NOMO-1 treated with dmso at 0.1 percent for 144 hours (cell line): Measurements from ENCODE around the gene GCLM.
"Not testable (repeated sequence)": the region's sequence is repeated elsewhere in the genome, so short reads cannot be mapped to it uniquely, and the experiment has no call there.

ENCODE experiments used
- DNase-seq: peaks from one replicate; lab custom pipeline; 2025; ENCODE audit not compliant: unreplicated experiment; lab: John Stamatoyannopoulos, UW

Gene GCLM

GRCh38 chr1:93909146-93910050 lies at the start of gene GCLM:
TSS of gene GCLM (minus strand) at chr1:93909430. CDS start at chr1:93909163, 267 bp downstream.
- peak; percentile 91 for DNase-seq

GRCh38 chr1:93958726-93959100 lies 49.5 kb upstream of the GCLM start:
- DNase-seq: no peak

GRCh38 chr1:93958032-93958725 lies 48.9 kb upstream of the GCLM start:
- no peak for DNase-seq

- DNase-seq: no peak
These were observed 46.5 kb upstream of the GCLM start for GRCh38 chr1:93955765-93956164.

GRCh38 chr1:93947002-93947686 lies 37.9 kb upstream of the GCLM start:
- DNase-seq: not testable (repeated sequence)

GRCh38 chr1:93938461-93939145 lies 29.4 kb upstream of the GCLM start:
- no peak for DNase-seq

GRCh38 chr1:93937997-93938396 lies 28.8 kb upstream of the GCLM start:
- DNase-seq: no peak

GRCh38 chr1:93925206-93925605 lies 16.0 kb upstream of the GCLM start:
- DNase-seq: no peak

- DNase-seq: no peak
These were observed 10.6 kb upstream of the GCLM start for GRCh38 chr1:93919780-93920179.

GRCh38 chr1:93917302-93917701 lies 8.1 kb upstream of the GCLM start:
- no peak for DNase-seq

GRCh38 chr1:93910880-93911279 lies 1.6 kb upstream of the GCLM start:
- not testable (repeated sequence) for DNase-seq

GRCh38 chr1:93910305-93910704 lies 1.1 kb upstream of the GCLM start:
- DNase-seq: no peak

- DNase-seq: no peak
These were observed 660 bp downstream of the GCLM start for GRCh38 chr1:93908394-93909145.

GRCh38 chr1:93907718-93908117 lies 1.5 kb downstream of the GCLM start:
- DNase-seq: no peak

- no peak for DNase-seq
These were observed 2.8 kb downstream of the GCLM start for GRCh38 chr1:93906480-93906879.

- DNase-seq: no peak
These were observed 3.5 kb downstream of the GCLM start for GRCh38 chr1:93905734-93906133.

GRCh38 chr1:93905051-93905450 lies 4.2 kb downstream of the GCLM start:
- no peak for DNase-seq

GRCh38 chr1:93904228-93904627 lies 5.0 kb downstream of the GCLM start:
- peak; percentile 62 for DNase-seq

- DNase-seq: no peak
These were observed 8.3 kb downstream of the GCLM start for GRCh38 chr1:93900723-93901504.
